Stomach (tissue), 4 donors: ENCODE measurements around the gene TRABD2B.

Experiments used
- CTCF ChIP-seq, 7 experiments: fragments of 450-650 bp in 4 of 7; fragments of 200-600 bp in 3 of 7; sonication (generic) in 3 of 7; IDR thresholded peaks; one replicate each; pipeline ENCODE4 v1.5.1; 2016 to 2019; ENCODE audit warnings: antibody characterized with exemption in 7 of 7, control low read depth in 2 of 7, mild to moderate bottlenecking in 1 of 7
- EP300 ChIP-seq: sonication (generic); formaldehyde crosslinking; IDR thresholded peaks from one replicate; pipeline ENCODE4 v1.6.1; 2017; ENCODE audit warnings: antibody characterized with exemption
- POLR2A ChIP-seq, 4 donors: fragments of 450-650 bp; IDR thresholded peaks; one replicate each; pipeline ENCODE4 v1.6.1; 2016; ENCODE audit warnings: antibody characterized with exemption in 4 of 4, control low read depth in 2 of 4, mild to moderate bottlenecking in 1 of 4, moderate library complexity in 1 of 4

GRCh38 chr1:47758341-47759250 is 238.6 kb downstream of the TRABD2B start:
- TF ChIP-seq POLR2A (IDR thresholded peaks at IDR 0.05) (no peak), CTCF (IDR thresholded peaks at IDR 0.05) (no peak), EP300 (no peak)
